AG08396 (cell line): ENCODE results near the gene SLC4A1.
A peak's percentile ranks its signal among the peaks of the same experiment; 100 is the strongest.

Experiments used
- DNase-seq: peaks from one replicate; pipeline ENCODE4 v3.0.0; 2012; ENCODE audit warnings: low spot score, mixed read lengths

SLC4A1 gene

GRCh38 chr17:44283344-44284023 is 15.5 kb upstream of the SLC4A1 start:
- no peak for DNase-seq

- no peak for DNase-seq
Observed at GRCh38 chr17:44282264-44282663, 14.3 kb upstream of the SLC4A1 start.

GRCh38 chr17:44281570-44281969 is 13.6 kb upstream of the SLC4A1 start:
- DNase-seq: no peak

- DNase-seq: no peak
Observed at GRCh38 chr17:44280392-44280937, 12.5 kb upstream of the SLC4A1 start.

- DNase-seq: peak; percentile 84
Observed at GRCh38 chr17:44279666-44280391, 11.9 kb upstream of the SLC4A1 start.

GRCh38 chr17:44279346-44279665 is 11.4 kb upstream of the SLC4A1 start:
- DNase-seq: no peak

- DNase-seq: peak; percentile 41
Observed at GRCh38 chr17:44277976-44278375, 10.0 kb upstream of the SLC4A1 start.

GRCh38 chr17:44273607-44274006 is 5.7 kb upstream of the SLC4A1 start:
- no peak for DNase-seq

GRCh38 chr17:44272954-44273353 is 5.0 kb upstream of the SLC4A1 start:
- DNase-seq: no peak

- no peak for DNase-seq
Observed at GRCh38 chr17:44272321-44272951, 4.5 kb upstream of the SLC4A1 start.

- DNase-seq: no peak
Observed at GRCh38 chr17:44269535-44270240, 1.8 kb upstream of the SLC4A1 start.

- no peak for DNase-seq
Observed at GRCh38 chr17:44268709-44269534, 987 bp upstream of the SLC4A1 start.

GRCh38 chr17:44267165-44267455 is 825 bp downstream of the SLC4A1 start:
- DNase-seq: no peak

GRCh38 chr17:44266402-44267164 is 1.4 kb downstream of the SLC4A1 start:
- DNase-seq: no peak

- no peak for DNase-seq
Observed at GRCh38 chr17:44263345-44263902, 4.5 kb downstream of the SLC4A1 start.

GRCh38 chr17:44262654-44263225 is 5.2 kb downstream of the SLC4A1 start:
- no peak for DNase-seq

- no peak for DNase-seq
Observed at GRCh38 chr17:44260296-44260695, 7.6 kb downstream of the SLC4A1 start.

GRCh38 chr17:44258811-44259351 is 9.1 kb downstream of the SLC4A1 start:
- DNase-seq: no peak

- DNase-seq: no peak
Observed at GRCh38 chr17:44257815-44258760, 9.8 kb downstream of the SLC4A1 start.
